ENCODE results near the gene BTBD9.

Gene BTBD9

DNA sequence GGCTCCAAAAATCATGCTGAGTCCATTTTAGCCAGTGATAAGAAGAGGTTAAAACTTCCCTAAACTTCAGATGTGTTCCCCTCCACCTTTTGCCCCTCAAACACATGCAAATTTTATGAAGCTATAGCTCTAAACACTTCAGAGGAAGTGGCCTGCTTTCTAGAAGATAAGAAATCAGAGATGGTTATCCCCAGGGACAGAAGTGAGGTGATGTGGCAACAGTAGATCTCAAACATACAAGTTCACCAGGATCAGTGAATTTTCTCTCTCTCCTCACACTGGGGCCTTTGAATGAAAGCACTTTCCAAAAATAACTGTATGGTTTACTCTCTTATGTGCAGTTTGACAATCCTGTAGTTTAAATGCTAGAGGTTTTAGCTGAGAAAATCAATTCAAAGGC lies 332.0 kb downstream of the BTBD9 start:
- DNase-seq (ENCODE audit: low read depth in 4 of 4, low spot score in 1 of 4): no peak

DNA sequence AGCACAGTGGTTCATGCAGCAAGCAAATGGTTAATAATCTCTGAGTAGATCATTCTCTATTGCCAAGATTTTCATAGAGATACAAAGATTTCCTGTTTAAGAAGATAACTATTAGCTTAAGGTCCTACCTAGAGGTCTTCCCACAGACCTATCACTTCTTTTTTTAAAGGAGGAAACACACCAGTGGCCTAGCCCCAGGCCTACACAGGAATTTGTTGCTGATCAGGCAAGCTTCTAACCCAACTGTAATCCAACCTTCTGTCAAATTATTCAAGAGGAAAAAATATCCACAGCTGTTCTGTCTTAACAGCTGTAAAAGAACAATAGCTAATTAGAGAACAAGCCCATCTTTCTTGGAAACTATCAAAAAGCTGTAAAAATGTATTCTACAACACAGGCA lies 332.8 kb downstream of the BTBD9 start:
- DNase-seq (ENCODE audit: low read depth in 4 of 4, low spot score in 1 of 4): no peak

DNA sequence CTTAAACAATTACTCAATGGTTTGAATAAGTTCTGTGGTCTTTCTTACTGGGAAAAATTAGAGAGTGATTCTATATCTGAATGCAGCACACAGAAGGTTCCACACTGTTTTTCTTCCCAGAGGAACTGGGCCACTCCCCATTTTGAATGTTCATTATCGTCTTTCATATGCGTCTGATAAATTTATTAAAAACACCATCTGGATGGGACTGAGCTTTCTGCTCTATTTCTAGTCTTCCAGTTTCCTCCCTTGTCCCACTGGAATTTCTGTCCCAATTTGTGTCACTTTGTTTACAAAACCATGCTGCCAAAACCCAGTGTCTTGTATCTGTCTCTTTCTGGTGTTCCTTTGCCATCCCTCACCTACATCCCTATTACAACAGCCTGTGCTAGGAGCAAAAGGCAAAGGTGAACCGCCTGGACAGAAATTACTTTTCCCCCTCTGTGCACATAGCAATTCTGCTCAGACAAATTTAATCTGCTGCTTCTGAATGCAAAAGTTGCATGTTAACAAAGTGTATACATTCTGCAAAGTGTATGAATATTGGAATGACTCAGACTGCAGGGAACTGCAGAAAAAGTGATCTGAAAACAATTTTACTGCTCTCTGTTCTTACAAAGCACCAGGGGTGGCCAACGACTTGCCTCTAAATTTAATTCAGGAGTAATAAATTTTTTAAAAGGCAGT lies 333.6 kb downstream of the BTBD9 start:
- no peak for DNase-seq (ENCODE audit: low read depth in 4 of 4, low spot score in 1 of 4)

DNA sequence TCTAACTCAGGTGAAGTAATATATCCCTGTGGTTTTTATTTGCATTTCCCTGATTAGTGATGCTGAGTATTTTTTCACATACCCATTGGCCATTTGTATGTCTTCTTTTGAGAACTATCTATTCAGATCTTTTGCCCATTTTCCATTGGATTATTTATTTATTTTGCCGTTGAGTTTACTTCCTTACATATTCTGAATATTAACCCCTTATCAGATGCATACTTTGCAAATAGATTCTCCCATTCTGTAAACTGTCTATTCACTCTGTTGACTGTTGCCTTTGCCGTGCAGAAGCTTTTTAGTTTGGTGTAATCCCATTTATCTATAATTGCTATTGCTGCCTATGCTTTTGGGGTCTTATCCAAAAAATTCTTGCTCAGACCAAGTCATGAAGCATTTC lies 336.9 kb downstream of the BTBD9 start:
- DNase-seq (ENCODE audit: low read depth in 4 of 4, low spot score in 1 of 4): no peak

DNA sequence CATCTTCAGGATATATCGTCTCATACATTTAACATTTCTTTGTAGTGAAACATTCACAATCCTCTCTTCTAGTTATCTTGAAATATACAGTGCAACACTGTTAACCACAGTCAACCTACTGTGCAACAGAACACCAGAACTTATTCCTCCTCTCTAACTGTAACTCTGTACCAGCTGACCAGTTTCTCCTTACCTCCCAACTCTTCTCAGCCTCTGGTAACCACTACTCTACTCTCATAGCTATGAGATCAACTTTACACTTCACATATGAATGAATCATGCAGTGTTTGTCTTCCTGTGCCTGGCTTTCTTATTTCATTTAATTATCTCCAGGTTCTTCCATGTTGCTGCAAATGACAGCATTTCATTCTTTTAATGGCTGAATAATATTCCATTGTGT lies 337.6 kb downstream of the BTBD9 start:
- DNase-seq (ENCODE audit: low read depth in 4 of 4, low spot score in 1 of 4): no peak

DNA sequence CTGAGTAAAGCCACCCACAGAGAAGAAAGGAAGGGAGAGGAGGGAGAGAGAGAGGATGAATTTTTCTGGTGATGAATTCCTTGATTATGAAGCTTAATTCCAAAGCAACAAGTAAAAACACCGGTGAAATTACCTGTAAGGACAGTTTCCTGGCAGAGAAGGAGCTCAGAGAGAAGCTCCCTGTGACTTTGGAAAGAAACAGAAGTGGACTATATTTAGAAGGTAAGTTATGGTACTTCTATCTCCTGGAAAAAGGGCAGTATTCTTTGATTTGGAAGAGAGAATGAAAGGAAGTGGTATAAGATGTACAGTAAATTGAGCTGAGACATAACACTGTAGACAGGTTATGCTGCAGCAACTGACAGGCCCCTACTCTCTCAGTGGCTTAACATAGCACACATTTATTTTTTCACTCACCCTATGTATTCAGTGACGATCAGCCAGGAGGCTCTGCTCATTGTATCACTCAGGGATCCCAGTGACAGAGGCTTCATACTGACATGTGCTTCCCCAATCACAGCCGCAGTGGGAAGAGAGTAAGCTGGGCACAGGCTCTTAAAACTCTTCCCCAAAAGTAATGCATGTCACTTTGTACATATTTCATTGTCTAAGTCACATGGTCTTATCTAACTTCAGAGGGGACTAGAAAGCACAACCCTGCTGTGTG lies 349.5 kb downstream of the BTBD9 start:
- DNase-seq (ENCODE audit: low read depth in 4 of 4, low spot score in 1 of 4): no peak

DNA sequence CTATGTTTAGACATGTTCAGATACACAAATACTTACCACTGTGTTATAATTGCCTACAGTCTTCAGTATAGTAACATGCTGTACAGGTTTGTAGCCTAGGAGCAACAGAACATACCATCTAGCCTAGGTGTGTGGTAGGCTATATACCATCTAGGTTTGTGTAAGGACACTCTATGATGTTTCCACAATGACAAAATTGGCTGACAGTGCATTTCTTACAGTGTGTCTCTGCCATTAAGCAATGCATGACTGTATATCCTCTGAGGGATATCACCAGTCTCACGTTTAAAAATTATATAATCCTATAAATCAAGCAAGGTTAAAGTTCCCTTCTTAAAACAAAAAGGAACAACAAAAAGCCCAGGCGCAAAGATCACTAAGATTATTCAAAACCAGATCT lies 352.2 kb downstream of the BTBD9 start:
- no peak for DNase-seq (ENCODE audit: low read depth in 4 of 4, low spot score in 1 of 4)

DNA sequence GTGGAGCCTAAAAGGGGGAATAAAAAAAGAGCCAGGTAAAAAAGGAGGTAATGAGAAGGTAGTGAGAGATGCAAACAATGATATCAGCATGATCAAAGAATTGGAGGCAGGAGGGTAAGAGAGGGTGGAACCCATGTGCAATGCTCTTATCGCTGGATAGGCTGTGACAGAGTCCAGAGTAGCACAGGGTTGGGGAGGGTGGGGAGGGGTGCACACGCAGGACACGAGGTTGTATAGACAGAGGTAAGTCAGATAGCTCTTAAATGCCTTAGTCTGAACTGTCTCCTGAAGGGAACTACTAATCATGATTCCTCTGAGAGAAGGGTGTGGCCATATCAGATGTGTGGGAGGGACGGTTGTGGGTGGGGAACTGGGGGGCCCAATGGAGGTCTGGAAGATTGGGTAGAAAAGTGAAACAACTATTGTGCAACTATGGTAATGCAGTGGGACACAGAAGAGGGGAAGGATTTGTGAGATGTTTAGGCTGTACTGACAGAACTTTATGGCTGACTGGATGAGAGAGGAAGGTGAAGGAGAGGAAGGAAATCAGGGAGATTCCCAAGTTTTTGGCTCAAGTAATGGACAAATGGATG lies 354.8 kb downstream of the BTBD9 start:
- no peak for DNase-seq (ENCODE audit: low read depth in 4 of 4, low spot score in 1 of 4)

DNA sequence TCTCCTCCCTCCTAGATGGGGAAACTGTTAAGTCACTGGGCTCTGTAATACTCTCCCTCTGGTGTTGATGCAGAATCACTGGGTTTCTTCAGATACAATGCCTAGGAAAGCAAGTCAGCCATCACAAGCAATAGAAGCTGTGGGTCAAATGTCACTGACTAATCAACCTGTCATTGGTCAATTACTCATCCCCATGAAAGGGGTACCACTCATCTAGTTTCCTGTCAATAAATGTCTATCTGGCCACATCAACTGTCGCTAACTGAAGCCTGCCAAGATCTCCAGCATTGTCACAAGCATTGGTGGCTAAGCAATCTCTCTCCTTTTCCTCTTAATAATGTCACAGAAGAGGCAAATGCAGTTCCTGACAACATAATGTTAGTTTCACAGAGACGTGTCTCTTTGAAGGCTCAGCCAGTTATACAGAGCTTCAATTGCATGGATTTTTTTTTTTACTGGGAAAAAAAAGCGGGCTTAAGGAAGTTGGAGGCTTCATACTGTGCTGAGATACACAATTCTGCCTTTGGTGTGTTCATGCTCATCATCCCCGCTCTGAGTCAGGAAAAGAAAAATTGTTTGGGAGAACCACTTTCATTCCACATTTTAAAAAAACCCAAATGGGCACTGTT lies 355.9 kb downstream of the BTBD9 start:
- DNase-seq (ENCODE audit: low read depth in 4 of 4, low spot score in 1 of 4): no peak

DNA sequence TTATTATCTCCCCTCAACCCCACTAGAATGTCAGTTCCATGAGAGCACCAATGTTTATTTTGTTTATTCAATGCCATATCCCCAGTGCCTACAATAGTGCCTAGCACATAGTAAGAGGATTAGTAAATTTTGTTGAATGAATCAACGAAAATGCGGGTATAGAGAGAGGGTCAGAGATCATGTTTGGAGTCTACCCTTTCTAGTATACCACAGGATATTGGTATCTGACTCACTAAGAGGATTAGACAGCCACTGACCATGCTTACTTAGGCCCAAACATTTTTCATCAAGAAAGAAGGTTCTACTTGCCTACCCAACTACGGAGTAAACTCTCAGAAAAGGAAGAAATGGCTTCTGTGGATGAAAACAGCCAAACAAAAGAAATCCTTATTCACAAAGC lies 356.8 kb downstream of the BTBD9 start:
- DNase-seq (ENCODE audit: low read depth in 4 of 4, low spot score in 1 of 4): no peak

DNA sequence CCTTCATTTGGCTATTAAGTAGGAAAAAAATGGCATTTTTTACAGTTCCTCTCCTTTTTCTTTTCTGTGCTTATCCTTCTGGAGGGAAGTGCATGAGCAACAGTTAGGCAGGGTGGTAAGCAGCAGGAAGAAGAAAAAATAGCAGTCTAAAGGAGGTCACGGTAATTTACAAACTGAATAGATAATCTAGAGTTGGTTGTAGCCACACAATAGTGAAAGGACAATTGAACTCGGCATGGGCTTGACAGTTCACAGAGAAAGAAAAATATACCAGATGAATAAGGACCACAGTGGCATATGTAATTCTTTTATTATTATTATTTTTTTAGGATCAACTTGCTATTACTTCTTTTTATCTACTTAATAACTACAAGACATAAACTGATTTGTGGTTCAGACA lies 358.6 kb downstream of the BTBD9 start:
- DNase-seq (ENCODE audit: low read depth in 4 of 4, low spot score in 1 of 4): no peak

DNA sequence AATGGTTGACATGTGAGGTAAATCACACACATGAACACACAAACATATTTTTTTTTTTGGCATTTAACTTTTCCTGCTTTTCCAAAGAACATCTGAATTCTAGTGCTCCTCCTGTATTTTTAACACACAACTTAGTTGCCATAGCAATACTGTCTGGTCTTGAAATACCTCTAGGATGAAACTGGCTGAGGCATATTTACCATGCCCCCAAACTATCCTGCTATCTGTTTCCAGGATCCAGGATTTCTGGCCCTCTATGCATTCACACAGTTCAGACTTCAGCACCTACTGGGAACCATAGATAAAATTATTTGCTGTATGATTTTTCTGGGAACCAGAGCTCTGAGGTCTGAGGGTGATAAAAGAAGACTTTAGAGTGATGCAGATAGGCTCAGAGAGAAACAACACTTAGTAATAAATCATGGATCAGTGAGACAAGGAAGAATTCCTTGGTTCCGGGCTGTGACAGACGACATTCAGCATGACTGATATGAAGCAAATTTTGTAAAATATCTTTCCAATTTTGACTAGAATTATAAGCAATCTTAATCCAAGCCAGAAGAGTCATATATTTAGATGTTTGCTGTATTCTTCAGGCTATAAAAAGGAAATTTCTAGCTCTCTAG lies 359.7 kb downstream of the BTBD9 start:
- DNase-seq (ENCODE audit: low read depth in 4 of 4, low spot score in 1 of 4): no peak

DNA sequence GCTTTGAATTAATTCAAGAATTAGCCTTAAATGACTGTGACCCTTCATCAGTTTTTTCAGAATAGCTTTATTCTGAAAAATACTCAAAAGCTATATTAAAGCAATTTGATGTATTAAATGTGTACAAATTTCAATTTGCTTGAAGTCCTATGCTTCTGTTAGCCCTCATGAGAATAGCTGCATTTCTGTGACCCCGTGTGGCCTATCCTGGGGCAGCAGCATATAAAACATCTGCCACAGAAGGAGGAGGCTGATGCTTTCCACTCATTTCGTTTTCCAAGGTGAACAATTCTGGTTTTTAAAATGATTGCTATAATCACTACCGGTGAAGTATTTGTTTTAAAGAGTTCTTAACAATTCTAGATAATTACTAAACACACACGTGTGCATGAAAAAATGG lies 360.3 kb downstream of the BTBD9 start:
- DNase-seq (ENCODE audit: low read depth in 4 of 4, low spot score in 1 of 4): no peak

DNA sequence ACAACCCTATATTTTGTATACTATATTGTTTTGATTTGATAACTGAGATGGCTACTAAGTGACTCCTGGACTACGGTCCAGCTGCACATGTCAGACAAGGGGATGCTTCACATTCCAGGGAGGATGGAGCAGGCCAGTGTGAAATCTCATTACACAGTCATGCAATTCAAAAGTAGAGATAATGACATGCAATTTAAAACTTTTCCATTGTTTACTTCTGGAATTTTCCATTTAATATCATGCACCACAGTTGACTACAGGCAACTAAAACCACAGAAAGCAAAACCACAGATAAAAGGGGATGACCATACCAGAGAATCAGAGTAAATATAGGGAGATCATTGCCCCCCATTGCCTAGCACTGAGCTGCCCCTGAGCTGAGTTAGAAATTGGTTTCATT lies 366.4 kb downstream of the BTBD9 start:
- no peak for DNase-seq (ENCODE audit: low read depth in 4 of 4, low spot score in 1 of 4)

DNA sequence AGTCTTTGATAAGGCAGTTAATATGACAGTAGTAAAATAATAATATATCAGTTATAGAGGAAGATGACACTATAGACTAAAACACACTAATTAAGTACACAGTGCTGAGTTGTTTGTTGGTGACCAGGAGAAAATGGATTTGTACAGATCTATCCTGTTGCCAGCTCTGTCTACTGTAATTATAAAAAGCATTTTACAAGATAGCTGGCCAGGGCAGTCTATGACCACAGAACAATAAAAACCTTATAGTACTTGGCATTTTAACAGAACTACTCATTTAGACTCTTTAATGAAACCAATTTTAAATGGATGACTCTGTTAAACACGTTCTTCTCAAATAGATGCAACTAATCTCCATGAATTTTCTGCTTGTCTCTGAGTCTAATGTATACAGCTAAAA lies 367.5 kb downstream of the BTBD9 start:
- no peak for DNase-seq (ENCODE audit: low read depth in 4 of 4, low spot score in 1 of 4)

DNA sequence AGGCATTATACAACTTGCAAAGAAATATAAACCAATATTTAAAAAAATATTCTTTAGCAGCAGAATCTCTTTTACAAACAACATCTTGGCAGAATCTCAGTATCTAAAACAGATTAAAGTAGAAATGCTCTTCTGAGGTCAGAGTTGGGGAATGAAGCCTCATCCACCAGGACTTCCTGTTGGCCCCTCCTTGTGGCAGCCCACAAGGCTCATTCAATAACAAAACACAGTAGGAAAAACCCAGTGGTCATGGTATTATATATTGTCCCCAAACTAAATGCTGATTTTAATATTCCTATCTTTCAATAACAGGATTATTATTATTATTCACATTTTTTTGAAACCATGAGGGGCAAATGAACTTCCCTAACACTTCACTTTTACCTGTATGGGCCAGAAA lies 368.6 kb downstream of the BTBD9 start:
- no peak for DNase-seq (ENCODE audit: low read depth in 4 of 4, low spot score in 1 of 4)

DNA sequence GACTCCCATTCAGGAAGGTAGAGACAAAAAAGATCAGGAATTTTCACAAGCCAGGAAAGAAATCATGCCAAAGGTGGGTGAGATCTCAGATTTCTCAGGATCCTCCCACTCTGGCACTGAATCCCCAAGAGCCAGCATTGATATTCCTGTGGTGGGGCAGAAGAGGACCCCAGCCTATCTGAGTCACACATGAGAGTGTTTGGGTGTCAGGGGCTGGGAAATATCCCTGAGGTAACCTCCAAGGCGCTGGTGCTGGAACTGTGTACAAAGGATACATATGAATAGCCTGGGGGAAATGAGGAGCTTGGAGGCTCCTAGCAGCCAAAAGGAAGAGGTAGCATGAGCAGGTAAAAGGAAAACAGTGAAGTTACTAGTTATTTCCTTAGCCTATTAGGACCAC lies 369.4 kb downstream of the BTBD9 start:
- DNase-seq (ENCODE audit: low read depth in 4 of 4, low spot score in 1 of 4): no peak

DNA sequence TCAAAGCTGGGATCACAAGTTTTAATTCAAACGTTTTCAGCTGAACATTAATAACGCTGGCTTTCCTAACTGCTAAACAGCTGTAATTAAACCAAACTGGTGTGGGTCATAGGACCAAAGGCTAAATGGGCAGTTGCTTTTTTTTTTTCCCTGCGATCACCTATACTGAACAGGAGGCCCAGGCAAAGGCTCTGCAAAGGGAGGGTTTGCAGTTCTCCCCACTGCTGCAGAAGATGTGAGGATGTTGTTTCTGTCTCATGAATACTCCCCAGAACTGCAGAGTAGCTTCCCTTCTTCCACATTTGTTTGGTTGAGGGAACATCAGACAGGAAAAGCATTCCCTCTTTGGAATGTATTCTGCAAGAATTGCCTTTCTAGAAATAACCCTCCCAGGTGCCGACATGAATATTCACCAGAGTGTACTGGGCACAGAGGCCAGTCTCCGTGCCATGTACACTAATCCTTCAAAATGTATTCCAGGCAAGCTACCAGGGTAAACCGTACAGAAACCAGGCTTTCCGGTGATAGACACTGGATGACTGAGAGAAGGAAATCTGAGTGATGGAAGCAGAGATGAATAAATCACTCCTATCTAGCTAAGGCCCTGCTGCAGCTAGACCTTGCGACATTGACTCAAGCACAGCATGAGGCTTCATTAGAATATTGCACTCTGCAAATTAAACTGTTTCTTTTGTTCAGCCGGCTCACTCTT lies 370.1 kb downstream of the BTBD9 start:
- no peak for DNase-seq (ENCODE audit: low read depth in 4 of 4, low spot score in 1 of 4)

DNA sequence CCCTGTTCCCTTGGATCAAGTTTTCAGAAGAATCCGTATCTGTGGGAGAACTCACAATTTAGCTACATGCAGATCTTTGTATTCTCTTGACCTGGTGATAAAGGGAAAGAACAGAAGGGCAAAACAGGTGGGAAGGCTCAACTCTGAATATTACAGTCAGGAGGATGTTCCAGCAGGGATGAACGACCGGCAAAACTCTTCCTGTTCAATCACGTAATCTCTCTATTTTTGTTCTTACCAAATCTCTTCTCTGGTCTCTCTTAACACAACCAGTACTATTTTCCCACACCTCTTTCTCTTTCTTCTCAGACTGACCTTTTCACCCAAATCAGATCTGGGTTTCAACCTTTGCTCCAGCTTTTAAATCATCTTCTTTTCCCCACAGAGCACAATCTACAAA lies 371.4 kb downstream of the BTBD9 start:
- no peak for DNase-seq (ENCODE audit: low read depth in 4 of 4, low spot score in 1 of 4)

DNA sequence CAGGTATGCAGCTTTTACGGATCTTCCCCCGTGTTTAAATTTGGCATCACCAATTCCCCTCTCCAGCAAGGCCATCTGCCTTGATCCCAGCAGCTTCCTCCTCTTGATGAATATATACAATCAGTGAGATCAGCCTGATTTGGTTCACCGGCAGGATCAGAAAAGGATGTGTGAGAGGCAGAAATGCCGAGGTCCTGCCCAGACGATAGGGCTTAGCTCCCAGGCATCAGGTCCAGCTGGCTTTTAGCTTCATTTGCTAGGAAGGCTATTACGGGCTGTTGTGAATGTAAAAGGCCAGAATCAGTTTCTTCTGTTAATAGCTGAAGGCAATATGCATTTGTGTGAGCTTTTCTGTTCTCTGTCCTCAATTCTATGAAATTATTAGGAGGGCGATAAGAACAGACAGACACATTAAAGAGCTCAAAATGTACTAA lies 372.8 kb downstream of the BTBD9 start:
- no peak for DNase-seq (ENCODE audit: low read depth in 4 of 4, low spot score in 1 of 4)

DNA sequence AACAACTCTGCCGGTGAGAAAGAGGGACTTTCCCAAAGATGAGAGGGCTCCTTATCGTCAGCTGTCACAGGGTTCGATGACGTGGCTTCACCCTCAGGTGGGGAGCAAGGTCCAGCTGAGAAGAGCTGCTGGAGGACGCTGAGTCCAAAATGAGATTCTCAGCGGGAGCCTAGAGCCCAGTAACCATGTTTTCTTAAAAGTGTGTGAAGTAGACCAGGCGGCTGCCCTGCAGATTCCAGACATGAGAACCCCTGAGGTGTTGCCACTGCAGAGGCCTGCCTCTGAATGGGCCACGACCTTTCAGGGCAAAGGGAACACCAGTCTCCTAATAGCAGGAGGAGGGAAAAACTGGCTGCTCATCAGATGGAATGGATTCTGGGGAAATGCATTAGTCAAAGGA lies 375.1 kb downstream of the BTBD9 start:
- DNase-seq (ENCODE audit: low read depth in 4 of 4, low spot score in 1 of 4): no peak

All from stimulated activated CD4-positive, alpha-beta T cell treated with anti-CD3 and anti-CD28 coated beads, Interleukin-1b, Interleukin-23, amount 100 ng/mL, for 24 hours (primary cell).